Body of pancreas (tissue), 4 donors: ENCODE results near the gene ARHGEF5. TPM values are rescaled to one million over a fixed set of nuclear protein-coding genes. Genes with fewer than 3 reads are reported as not detected.
"Not testable (repeated sequence)": the region's sequence is repeated elsewhere in the genome, so short reads cannot be mapped to it uniquely, and the experiment has no call there.

ENCODE experiments used
- ATAC-seq: fragments of 150-250 bp; one replicate; pipeline ENCODE4 v1.9.1; 2016
- DNase-seq, 4 donors: peaks; one replicate each; pipeline ENCODE4 v3.0.0-alpha.2; 2019
- H3K27ac ChIP-seq, 4 donors: fragments of 200-600 bp; sonication (generic); 1 replicate in 3 of 4; 2 replicates in 1 of 4; pipeline versions ENCODE4 v1.5.1 to v1.6.1; 2016 to 2019; ENCODE audit warnings: mild to moderate bottlenecking in 1 of 4, mixed read lengths in 1 of 4, moderate library complexity in 1 of 4
- H3K27me3 ChIP-seq, 2 donors: fragments of 200-600 bp; sonication (generic); one replicate each; pipeline ENCODE4 v1.6.0; 2016; ENCODE audit warnings: mild to moderate bottlenecking in 1 of 2
- H3K36me3 ChIP-seq, 2 donors: fragments of 200-600 bp; sonication (generic); replicated peaks in 1 of 2; 2 replicates each; pipeline ENCODE4 v1.5.1; 2016; ENCODE audit warnings: low read depth in 2 of 2; ENCODE audit not compliant: insufficient read depth in 1 of 2
- H3K4me1 ChIP-seq: fragments of 200-600 bp; sonication (generic); one replicate; pipeline ENCODE4 v1.6.0; 2016
- H3K4me3 ChIP-seq, 2 donors: fragments of 200-600 bp; sonication (generic); 1 replicate in 1 of 2; 2 replicates in 1 of 2; pipeline ENCODE4 v1.5.1; 2016 to 2019
- H3K9me3 ChIP-seq, 3 donors: fragments of 200-600 bp; sonication (generic); 1 replicate in 2 of 3; 2 replicates in 1 of 3; pipeline ENCODE4 v1.5.1; 2016
- WGBS, 2 donors: methylation state at CpG; one replicate each; pipeline ENCODE4 v1.1.5; 2017; 5-methylcytosine and 5-hydroxymethylcytosine counted together
- intact Hi-C: fragments of 100-400 bp; cut with DNase I; formaldehyde crosslinking; loops from one replicate; pipeline ENCODE4 v1.15.1; 2023
- total RNA-seq, 2 donors: library from RNA; depleted of rRNA; stranded (reverse); fragments of >200 nt; gene quantifications; one replicate each; pipeline ENCODE4 v1.1.0, GENCODE V29; 2016

The ARHGEF5 gene
- total RNA-seq, 2 donors from 2014 or later, result 19.1 to 23.1 TPM

DNA sequence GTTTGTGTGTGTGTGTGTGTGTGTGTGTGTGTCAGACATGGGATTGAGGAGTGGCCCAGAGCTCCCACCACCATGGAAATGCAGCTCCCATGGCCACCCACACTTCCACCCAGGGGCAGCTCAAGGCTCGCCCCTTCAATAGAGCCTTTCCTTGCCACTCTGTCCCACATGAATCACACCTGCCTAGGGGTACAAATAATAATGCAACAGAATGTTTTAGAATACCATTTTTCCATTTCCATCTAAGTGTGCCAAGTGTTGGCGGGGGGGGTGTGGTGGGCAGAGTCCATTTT, 23.3 kb upstream of the ARHGEF5 start:
- H3K36me3 ChIP-seq, ATAC-seq, H3K4me1 ChIP-seq, H3K9me3 ChIP-seq, H3K27me3 ChIP-seq, H3K4me3 ChIP-seq, intact Hi-C loops, H3K27ac ChIP-seq, DNase-seq: not testable (repeated sequence)
- WGBS, 2 donors, result 50 to 82% methylated on average over 1 to 2 of the region's 2 CpGs

DNA sequence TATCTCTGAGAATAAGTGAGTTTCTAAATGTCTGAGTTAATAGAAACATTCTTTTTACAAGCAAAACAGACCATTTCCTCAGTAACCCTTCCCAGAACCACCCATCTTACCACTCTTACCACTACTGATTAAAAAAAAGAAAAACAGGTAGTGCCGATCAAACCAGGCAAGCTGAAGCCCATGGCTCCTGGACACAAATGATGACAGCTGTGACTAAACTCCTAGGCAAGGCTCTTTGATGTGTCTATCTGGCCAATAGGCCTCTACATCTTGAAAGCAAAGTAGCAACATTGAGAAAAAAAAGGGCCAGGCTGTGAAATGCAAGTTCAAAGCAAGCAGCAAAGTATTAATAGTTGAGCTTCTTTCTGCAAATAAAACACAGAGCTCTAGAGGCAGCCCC, 6.6 kb upstream of the ARHGEF5 start:
- H3K27ac ChIP-seq, H3K4me1 ChIP-seq, H3K36me3 ChIP-seq, H3K9me3 ChIP-seq, intact Hi-C loops, ATAC-seq, H3K4me3 ChIP-seq, H3K27me3 ChIP-seq, DNase-seq: not testable (repeated sequence)
- no CpG with 5 or more reads among the region's 1 CpG for WGBS, 2 donors

DNA sequence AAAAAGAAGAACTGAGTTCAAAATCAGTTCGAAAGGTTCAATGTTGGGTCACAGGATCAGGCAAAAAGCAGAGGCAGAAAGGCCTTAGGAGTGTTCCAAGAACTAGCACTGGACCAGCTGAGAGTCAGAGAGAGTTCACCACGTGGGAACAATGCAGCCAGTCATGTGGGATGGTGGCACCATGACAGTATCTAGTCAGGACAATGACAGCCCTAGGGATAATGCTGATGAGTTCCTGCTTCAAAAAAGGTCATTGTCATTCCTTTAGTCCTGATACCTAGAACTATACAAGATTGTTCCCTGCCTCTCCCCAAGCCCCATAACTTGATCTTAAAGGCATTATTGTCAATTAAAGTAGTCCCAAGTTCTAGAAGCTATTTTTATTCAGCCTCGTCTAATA, 3.5 kb upstream of the ARHGEF5 start:
- H3K27me3 ChIP-seq, DNase-seq, intact Hi-C loops, ATAC-seq, H3K36me3 ChIP-seq, H3K4me3 ChIP-seq, H3K27ac ChIP-seq, H3K9me3 ChIP-seq, H3K4me1 ChIP-seq: not testable (repeated sequence)
- 63 to 66% methylated on average over 2 of the region's 3 CpGs for WGBS, 2 donors

DNA sequence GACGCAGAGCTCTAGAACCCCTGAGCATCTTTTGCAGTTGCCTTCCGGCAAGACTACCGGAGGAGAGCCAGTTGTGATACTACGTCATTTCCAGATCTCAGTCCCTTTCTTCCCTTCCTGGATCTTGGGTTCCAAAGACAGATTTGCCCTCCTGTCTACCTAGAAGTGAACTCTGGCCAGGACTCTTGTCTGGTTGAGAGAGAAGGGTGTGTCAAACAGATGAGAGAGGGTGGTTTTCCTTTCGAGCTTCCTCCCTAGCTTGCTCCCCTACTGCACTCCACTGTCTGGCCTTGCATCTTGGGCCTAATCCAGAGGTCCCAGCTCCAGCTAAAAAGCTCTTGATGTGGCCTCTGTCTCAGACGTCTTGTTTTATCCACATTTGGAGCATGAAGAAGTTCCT, 983 bp downstream of the ARHGEF5 start:
- H3K27ac ChIP-seq, H3K4me3 ChIP-seq, H3K9me3 ChIP-seq, H3K4me1 ChIP-seq, H3K36me3 ChIP-seq, intact Hi-C loops, H3K27me3 ChIP-seq, DNase-seq, ATAC-seq: not testable (repeated sequence)
- no CpG with 5 or more reads among the region's 6 CpGs for WGBS, 2 donors

- H3K36me3 ChIP-seq, H3K27me3 ChIP-seq, H3K9me3 ChIP-seq, ATAC-seq, H3K4me3 ChIP-seq, H3K27ac ChIP-seq, DNase-seq, H3K4me1 ChIP-seq, intact Hi-C loops: not testable (repeated sequence)
- WGBS, 2 donors, result 20 to 71% methylated on average over 1 of the region's 11 CpGs
Observed at GRCh38 chr7:144356860-144357259, 1.7 kb downstream of the ARHGEF5 start.

DNA sequence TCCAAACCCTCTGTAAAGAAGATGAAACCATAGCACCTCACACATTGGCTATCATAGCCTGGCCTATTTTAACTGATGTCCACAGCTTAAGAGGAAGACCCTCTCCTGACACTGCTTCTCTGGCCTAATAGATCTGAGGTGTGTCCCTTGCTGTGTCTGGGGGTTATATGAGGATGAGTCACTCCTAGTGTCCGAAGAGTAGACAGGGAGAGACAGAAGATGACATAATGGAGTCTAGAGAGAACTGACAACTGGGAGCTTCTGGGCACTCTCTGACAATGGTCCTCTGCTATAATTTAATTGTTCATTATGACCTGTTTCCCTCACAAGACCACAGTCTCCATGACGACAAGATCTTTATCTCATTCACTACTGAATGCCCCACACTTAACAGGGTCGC, 6.9 kb downstream of the ARHGEF5 start:
- H3K4me1 ChIP-seq, ATAC-seq, H3K27me3 ChIP-seq, DNase-seq, intact Hi-C loops, H3K27ac ChIP-seq, H3K4me3 ChIP-seq, H3K36me3 ChIP-seq, H3K9me3 ChIP-seq: not testable (repeated sequence)
- WGBS, 2 donors, result no CpG with 5 or more reads among the region's 3 CpGs

DNA sequence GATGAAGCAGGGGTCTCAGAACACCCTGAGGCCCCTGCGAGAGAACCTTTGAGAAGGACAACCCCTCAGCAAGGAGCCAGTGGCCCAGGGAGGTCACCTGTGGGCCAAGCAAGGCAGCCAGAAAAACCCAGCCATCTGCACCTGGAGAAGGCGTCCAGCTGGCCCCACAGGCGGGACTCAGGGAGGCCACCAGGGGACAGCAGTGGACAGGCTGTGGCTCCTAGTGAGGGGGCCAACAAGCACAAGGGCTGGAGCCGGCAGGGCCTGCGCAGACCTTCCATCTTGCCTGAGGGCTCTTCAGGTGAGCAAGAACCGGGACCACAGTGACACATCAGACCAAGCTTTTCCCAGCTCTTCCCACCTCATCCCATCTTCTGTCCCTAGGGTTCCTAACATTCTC, 10.3 kb downstream of the ARHGEF5 start:
- intact Hi-C loops, ATAC-seq, DNase-seq, H3K27me3 ChIP-seq, H3K36me3 ChIP-seq, H3K9me3 ChIP-seq, H3K4me1 ChIP-seq, H3K27ac ChIP-seq, H3K4me3 ChIP-seq: not testable (repeated sequence)
- no CpG with 5 or more reads among the region's 6 CpGs for WGBS, 2 donors

- H3K27ac ChIP-seq, H3K4me3 ChIP-seq, H3K9me3 ChIP-seq, intact Hi-C loops, H3K27me3 ChIP-seq, DNase-seq, H3K4me1 ChIP-seq, H3K36me3 ChIP-seq, ATAC-seq: not testable (repeated sequence)
- no CpG with 5 or more reads among the region's 9 CpGs for WGBS, 2 donors
Observed at GRCh38 chr7:144367250-144367649, 12.0 kb downstream of the ARHGEF5 start.

DNA sequence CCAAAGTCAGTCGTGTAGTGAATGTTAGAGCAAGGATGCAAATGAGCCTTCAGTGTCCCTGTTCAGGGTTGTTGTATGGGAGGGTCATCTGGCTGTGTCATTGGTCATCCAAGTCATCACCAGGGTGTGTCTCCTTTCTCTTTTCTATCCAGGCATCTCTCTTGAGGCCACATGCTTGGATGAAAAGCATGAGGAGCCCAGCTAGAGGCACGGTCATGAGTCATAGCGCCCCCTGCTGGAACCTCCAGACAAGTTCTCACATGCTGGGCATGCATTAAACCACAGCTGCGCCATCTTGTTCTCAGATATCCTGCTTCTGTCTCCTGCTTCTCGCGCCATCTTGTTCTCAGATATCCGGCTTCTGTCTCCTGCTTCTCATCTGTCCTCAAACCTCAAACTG, 14.0 kb downstream of the ARHGEF5 start:
- H3K4me1 ChIP-seq, intact Hi-C loops, H3K36me3 ChIP-seq, H3K27me3 ChIP-seq, H3K27ac ChIP-seq, H3K4me3 ChIP-seq, ATAC-seq, DNase-seq, H3K9me3 ChIP-seq: not testable (repeated sequence)
- 100% methylated on average over 2 of the region's 7 CpGs for WGBS, 2 donors
